A673 (cell line): ENCODE measurements around the gene ENOPH1. TPM values are rescaled to one million over a fixed set of nuclear protein-coding genes. Genes with fewer than 3 reads are reported as not detected.

Experiments used
- BruUV-seq: library from RNA; stranded (reverse); fragments of 400-500 nt; replicated peaks from 2 replicates; lab custom pipeline; 2021; lab: Mats Ljungman, UMichigan
- CTCF ChIA-PET: fragments of 300-600 bp; sonication (Branson Sonifier 250); formaldehyde crosslinking; loops from one replicate; lab custom pipeline; 2022; ENCODE audit warnings: antibody characterized with exemption; lab: Charles Lee
- POLR2A ChIA-PET: fragments of 300-600 bp; sonication (Branson Sonifier 250); formaldehyde crosslinking; loops from one replicate; lab custom pipeline; 2022; ENCODE audit warnings: antibody characterized with exemption; ENCODE audit not compliant: low non-redundant PET; lab: Charles Lee
- DNase-seq: peaks from one replicate; pipeline ENCODE4 v3.0.0-alpha.2; 2015; ENCODE audit warnings: low spot score
- H3K27ac ChIP-seq: fragments of 200-600 bp; sonication (generic); 2 replicates; pipeline ENCODE4 v1.5.1; 2016; ENCODE audit warnings: mixed run types, low read depth, mild to moderate bottlenecking, mixed read lengths, antibody characterized with exemption, low read length; ENCODE audit not compliant: poor library complexity, severe bottlenecking
- H3K27me3 ChIP-seq: fragments of 200-600 bp; sonication (generic); replicated peaks from 2 replicates; pipeline ENCODE4 v1.6.1; 2017; ENCODE audit warnings: mixed run types, low read depth, mild to moderate bottlenecking, mixed read lengths, antibody characterized with exemption, low read length; ENCODE audit not compliant: insufficient read depth, poor library complexity
- H3K36me3 ChIP-seq: fragments of 200-600 bp; sonication (generic); 2 replicates; pipeline ENCODE4 v1.6.1; 2016; ENCODE audit warnings: mixed run types, mild to moderate bottlenecking, mixed read lengths, antibody characterized with exemption, low read length; ENCODE audit not compliant: insufficient read depth, poor library complexity, severe bottlenecking
- H3K4me1 ChIP-seq: fragments of 200-600 bp; sonication (generic); 2 replicates; pipeline ENCODE4 v1.6.1; 2017; ENCODE audit warnings: mixed run types, mild to moderate bottlenecking, mixed read lengths, antibody characterized with exemption, low read length; ENCODE audit not compliant: insufficient read depth, poor library complexity, severe bottlenecking
- H3K4me3 ChIP-seq: fragments of 200-600 bp; sonication (generic); 2 replicates; pipeline ENCODE4 v1.5.1; 2016; ENCODE audit warnings: low read depth, mixed run types, mild to moderate bottlenecking, mixed read lengths, low read length; ENCODE audit not compliant: poor library complexity, severe bottlenecking
- H3K9me3 ChIP-seq: fragments of 200-600 bp; sonication (generic); 2 replicates; pipeline ENCODE4 v1.6.1; 2016; ENCODE audit warnings: mixed run types, low read depth, mild to moderate bottlenecking, mixed read lengths, antibody characterized with exemption, low read length; ENCODE audit not compliant: poor library complexity, severe bottlenecking
- CTCF ChIP-seq: fragments of 300-800, 200-600 bp; sonication (generic); conservative IDR thresholded peaks from 2 replicates; pipeline ENCODE4 v1.5.1; 2017; ENCODE audit warnings: low read depth, mild to moderate bottlenecking, antibody characterized with exemption, low read length, moderate library complexity, mixed read lengths
- EZH2 ChIP-seq: fragments of 200-600 bp; sonication (generic); IDR thresholded peaks from 2 replicates; pipeline ENCODE4 v1.6.1; 2017; ENCODE audit warnings: borderline replicate concordance, low read depth, mild to moderate bottlenecking, mixed read lengths, antibody characterized with exemption, low read length; ENCODE audit not compliant: poor library complexity, severe bottlenecking
- intact Hi-C: fragments of 100-400 bp; cut with micrococcal nuclease; formaldehyde crosslinking; loops from one replicate; pipeline ENCODE4 v1.10.0; 2022; ENCODE audit not compliant: unreplicated experiment
- total RNA-seq: library from RNA; stranded (reverse); gene quantifications from 2 replicates; pipeline ENCODE4 v1.2.3, GENCODE V29; 2021

ENOPH1 gene
- total RNA-seq, 1 experiment from 2014 or later = 29.3 TPM

GRCh38 chr4:82436780-82437179 lies 6.4 kb downstream of the ENOPH1 start:
- Histone ChIP-seq H3K36me3 (no peaks in the 10 kb centered on the region), H3K9me3 (no peaks in the 10 kb centered on the region), H3K4me1 (no peaks in the 10 kb centered on the region), H3K27me3 (no peaks in the 10 kb centered on the region), H3K27ac (no peak overlapping the region), H3K4me3 (no peak overlapping the region)
- no TSS peak for BruUV-seq
- ChIA-PET POLR2A (interaction anchor here (0.6 kb wide), 1 partner anchor 20 kb away, joined by 3 read pairs; no protein-coding TSS in a partner anchor), CTCF (no interaction called here)
- DNase-seq = no peak
- TF ChIP-seq EZH2 (no peak), CTCF (no peak)
- intact Hi-C loops = no loop called here

- H3K27ac ChIP-seq = no peak overlapping the region
- H3K4me1 ChIP-seq = no peaks in the 10 kb centered on the region
- no peaks in the 10 kb centered on the region for H3K9me3 ChIP-seq
- no TSS peak for BruUV-seq
- H3K36me3 ChIP-seq = no peaks in the 10 kb centered on the region
- no peak overlapping the region for H3K4me3 ChIP-seq
- H3K27me3 ChIP-seq = no peaks in the 10 kb centered on the region
- POLR2A ChIA-PET = no interaction called here
- CTCF ChIA-PET = no interaction called here
- intact Hi-C loops = no loop called here
- TF ChIP-seq EZH2 (no peak), CTCF (no peak)
- DNase-seq = no peak
Observed at GRCh38 chr4:82437285-82438005, 7.1 kb downstream of the ENOPH1 start.

- ChIA-PET POLR2A (no interaction called here), CTCF (no interaction called here)
- no TSS peak for BruUV-seq
- no peak for DNase-seq
- H3K4me1 ChIP-seq = no peaks in the 10 kb centered on the region
- H3K9me3 ChIP-seq = no peaks in the 10 kb centered on the region
- H3K36me3 ChIP-seq = no peaks in the 10 kb centered on the region
- TF ChIP-seq CTCF = no peak
- TF ChIP-seq EZH2 = no peak
- no peak overlapping the region for H3K4me3 ChIP-seq
- intact Hi-C loops = no loop called here
- no peaks in the 10 kb centered on the region for H3K27me3 ChIP-seq
- H3K27ac ChIP-seq = no peak overlapping the region
Observed at GRCh38 chr4:82439088-82439487, 8.7 kb downstream of the ENOPH1 start.
